Stimulated activated CD4-positive, alpha-beta T cell treated with anti-CD3 and anti-CD28 coated beads, TNF-alpha, amount 100 ng/mL, for 1 hour (primary cell): ENCODE results near the gene LTA4H.
"Not testable (repeated sequence)": the region's sequence is repeated elsewhere in the genome, so short reads cannot be mapped to it uniquely, and the experiment has no call there.

Experiments
- DNase-seq, 3 donors: peaks; one replicate each; pipeline ENCODE4 v3.0.0-alpha.2; 2020; ENCODE audit warnings: low read depth in 3 of 3, low spot score in 1 of 3

The LTA4H gene

DNA sequence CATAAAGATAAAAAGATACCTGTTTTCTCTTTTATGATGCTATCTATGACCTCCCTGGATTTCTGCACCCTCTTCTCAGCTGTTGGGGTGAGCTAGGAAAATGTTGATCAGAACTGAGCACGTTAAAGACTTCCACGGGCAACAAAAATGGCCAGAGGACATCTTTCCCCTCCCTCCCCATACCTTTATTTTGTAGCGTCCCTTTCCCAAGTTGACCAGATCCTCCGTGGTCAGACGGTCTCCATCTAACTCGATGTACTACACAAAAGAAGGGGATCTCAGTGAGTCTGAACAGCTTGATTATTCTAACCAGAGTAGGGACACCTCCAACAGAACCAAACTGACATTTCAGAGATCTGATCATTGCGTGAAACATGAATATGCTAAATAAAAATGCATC lies 41.5 kb downstream of the LTA4H start:
- DNase-seq = no peak

DNA sequence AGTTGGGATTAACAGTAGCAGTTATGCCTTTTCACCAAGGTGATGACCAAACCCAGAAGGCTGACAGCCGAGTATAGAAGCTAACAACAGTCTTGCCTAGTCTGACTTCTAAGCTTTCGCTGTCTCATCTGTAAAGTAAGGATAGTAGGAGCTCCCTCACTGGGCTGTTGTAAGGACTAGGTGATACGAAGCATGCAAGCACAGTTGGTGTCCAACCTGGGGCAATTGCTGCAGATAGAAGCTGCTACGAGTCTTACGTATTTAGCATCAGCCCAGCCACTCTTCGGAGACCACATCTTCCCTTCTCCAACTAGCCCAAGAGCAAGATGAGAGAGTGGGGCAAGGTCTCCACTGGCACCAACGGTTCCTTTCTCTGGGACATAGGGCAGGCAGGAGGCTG lies 45.3 kb downstream of the LTA4H start:
- DNase-seq = no peak

DNA sequence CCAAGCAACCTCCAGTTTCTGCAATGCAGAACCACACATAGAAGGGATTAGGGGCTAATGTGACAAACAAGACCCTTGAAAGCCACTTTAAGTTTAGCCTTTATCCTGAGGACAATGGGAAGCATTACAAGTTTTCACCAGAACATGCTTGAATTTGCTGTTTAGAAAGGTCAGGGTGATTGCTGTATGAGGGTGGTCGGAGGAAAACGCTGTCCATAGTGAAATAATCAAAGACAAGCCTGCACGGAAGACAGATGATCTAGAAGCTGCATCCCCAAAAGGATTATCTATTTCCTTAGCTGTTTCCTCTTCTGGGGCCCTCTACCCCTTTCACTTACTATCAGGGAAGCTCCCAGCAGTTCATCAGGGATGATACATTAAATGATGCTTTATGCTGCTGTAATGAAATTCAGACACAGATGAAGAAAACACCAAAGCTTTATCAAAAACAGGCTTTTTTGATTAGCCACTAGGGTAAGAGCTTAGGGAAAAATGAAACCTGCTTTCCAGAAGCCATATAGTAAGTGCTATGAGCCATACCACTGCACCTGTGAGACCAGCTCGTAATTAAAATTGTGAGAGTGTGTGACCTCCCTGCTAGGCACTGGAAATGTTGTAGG lies 45.8 kb downstream of the LTA4H start:
- DNase-seq = no peak

DNA sequence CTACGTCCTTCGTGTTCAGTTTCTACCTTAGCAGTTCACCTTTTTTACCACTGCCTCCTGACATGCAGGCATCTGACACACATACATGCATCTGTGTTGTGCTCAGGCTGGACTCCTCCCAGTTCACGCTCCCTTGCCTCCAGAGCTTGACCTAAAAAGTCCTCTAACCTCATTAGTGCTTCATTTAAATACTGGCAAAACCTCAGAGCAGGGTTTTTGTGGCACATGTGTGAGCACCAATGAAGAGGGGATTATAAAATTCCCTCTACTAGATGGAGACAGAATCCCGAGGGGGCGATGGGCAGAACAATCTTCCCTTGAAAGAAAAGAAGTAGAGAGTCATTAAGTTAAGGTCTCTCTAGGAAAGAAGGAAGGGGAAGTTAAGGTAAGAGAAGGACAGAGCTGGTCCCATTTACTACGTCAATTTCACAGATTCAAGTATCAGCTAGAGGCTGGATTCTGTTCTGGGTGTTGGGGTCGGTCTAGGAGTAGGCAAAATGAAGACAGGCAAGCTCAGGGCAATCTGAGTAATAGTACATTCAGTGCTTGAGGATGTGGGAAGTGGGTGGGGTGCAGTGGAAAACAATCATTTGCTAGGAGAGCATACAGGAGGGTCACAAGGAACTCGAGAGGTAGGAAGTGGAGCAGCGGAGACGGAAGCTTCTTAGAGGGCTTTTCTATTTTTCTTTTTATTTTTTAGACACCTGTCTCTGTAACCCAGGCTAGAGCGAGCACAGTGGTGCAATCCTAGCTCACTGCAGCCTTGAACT lies 46.7 kb downstream of the LTA4H start:
- no peak for DNase-seq

DNA sequence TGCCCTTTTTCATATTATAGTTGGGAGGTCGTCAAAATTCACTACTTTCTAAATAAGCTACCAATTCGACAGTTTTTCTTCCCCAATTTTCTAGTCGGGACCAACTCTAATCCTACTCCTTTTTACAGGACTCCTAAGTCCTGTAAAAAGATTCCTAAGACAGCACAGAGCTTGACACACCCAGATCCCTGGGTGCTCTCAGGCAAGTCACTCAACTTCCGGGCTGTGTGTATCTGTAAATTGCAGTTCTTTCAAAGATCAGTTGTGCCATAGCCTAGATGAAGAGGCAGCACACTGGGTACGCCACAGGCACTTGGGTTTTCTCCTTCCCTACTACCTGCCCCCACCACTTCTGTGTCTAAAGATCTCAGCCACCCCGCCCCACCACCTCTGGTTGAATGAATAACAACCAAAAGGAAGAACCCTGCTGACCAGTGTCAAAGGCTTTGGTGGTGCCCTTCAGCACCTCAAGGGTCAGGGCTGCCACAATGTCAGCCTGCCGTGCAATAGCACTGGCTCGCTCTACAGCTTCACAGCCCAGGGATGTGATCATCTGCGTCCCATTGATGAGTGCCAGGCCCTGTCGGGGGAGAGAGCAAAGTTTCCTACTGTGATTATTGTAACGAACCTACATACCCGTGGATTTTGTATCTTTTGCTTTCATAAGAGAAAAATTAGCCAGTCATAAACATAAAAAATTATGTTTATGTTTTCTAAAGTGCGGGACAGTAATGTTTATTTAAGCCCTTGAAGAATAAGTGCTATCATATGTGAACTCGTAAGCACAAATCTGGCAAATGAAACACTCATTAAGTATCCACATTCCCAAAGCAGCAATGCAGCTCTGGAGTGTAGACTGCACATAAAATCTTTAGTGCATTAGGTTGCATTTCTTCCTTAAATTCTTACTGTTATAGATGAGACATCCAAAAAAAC lies 48.5 kb downstream of the LTA4H start:
- DNase-seq = no peak

DNA sequence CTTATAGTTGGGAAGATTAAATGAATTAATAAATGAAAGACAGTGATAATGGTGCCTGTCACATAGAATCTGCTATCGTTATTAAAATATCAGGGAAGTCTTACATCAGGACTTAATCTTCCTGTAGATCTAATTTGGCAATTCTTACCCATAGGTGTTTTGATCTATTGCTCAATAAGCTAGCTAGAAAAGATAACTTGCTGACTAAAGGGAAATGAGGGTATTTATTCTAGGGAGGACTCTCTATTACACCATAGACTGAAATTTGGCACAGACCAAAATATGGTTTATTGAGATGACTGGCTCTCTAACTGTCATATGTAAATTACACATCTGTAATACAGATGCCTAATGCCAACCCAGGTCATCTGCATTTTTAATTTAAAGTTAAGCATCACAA lies 50.7 kb downstream of the LTA4H start:
- no peak for DNase-seq

DNA sequence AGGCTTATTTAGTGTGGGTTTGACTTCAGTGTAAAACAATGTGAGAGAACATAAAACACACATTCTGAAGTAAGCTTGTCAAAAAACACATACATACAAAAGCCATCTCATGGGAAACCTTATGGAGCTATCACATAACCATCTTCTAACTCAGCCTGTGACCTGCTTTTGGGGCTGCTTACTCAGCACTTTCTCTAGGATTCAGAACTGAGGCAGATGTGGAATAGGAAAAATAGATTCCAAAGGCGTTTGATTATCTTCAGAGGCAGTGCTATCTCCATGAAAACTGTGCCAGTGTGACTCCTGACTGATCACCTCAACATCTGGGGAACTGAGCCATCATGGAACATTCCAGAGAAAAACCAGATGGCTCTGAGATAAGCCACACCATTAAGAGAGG lies 52.8 kb downstream of the LTA4H start:
- no peak for DNase-seq

DNA sequence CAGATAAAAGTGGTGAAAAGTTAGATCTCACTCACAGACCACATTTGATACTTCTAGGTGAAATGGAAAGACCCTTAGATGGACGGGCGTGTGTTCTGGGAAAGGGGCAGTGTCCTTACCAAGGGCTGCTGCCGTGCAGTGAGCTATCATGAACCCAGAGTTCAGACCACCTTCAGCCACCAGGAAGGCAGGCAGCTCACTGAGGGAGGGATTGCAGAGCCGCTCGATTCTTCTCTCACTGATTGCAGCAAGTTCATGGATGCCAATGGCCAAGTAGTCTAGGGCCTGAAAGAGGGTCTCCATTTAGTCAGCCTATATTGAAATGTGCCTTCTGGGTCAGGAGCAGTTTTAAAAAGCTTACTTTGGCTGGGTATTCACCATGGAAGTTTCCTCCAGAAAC lies 55.0 kb downstream of the LTA4H start:
- no peak for DNase-seq

DNA sequence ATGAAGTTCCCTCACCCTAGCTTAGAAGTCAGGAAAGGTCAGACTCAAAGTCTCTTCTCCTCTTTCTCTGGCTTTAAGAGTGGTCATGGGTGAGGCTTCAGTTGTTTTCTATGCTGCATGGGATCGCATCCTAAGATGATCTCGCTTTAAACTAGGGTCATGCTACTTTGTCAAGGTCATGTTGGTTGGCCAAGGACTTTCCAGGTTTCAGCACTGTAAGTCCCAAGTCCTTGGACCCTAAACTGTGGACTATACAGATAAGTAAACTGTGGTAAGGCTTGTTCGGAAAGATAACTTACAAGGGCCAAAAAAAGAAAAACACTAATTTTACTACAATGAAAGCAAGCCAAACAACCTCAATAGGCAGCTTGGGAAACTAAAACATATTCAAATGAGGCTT lies 56.6 kb downstream of the LTA4H start:
- no peak for DNase-seq

DNA sequence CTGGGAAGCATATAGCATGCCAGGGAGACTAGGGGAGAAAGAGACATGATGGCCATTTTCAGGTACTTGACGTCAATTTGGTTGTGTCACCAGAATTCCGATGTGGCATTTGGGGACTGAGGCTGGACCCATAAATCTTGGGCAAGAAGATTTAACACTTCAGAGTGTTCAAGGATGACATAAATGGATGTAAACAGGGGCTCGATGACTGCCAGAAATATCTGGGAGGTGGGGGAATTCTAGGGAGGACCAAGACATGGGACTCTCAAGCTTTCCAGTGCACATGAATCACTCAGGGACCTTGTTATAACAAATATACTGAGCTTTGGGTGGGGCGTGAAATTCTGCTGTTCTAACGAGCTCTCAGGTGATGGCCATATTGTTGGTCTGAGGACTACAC lies 57.0 kb downstream of the LTA4H start:
- no peak for DNase-seq

DNA sequence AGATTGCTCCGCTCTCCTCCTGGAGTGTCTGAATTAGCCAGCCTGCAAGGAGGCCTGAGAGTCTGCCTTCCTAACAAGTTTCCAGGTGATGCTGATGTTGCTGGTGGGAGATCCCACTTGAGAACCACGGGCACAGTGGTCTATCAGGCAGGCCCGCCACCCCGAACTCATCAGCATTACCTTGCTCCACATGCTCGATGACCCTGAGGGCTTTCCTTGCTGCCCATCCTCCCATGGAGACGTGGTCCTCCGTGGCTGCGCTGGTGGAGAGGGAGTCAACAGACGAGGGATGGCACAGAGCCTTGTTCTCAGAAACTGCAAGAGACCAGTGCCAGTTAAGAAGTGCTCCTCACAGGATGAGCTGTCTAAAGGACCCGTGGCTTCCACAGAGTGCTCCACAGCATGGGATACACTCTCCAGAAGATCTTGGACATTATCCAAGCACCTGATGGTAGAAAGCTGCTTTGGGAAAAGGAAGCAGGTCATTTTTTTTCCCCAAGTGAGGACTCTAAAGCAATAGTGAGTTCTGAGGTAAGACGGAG lies 57.6 kb downstream of the LTA4H start:
- no peak for DNase-seq

DNA sequence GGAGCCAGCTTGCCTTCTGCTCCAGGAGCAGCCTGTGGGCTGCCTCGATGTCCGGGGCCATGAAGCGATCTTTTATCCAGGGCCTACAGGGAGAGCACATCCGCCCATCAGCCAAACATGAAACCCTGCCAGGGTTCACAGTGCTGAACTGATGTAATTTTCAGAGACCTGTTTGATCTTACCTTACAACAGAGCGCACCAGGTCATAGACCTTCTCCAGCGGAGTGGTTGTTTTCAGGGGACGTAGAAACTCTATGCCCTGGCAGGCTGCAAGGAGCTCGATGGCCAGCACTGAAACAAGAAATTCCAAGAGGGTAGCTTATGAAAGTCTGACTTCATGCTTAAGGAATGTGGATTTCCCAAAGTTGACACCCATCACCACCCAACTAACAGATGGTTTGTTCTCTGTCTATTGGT lies 59.0 kb downstream of the LTA4H start:
- DNase-seq = no peak

DNA sequence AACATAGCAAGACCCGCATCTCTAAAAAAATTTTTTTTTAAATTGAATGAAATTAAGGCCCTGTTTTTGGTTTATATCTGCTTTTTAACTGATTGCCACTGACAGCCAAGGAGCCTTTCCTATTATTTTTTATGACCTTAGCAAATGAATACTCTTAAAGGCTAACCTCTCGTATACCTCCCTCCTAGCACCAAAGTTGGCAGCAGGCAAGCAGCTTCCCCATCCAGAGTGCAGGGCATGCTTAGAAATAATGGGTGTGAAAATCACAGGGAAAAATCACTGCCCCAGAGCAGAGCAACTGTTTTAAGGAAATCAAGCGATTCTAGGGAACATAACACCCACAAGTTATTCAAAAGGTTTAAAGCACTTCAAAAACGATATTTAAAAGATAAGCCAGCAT lies 59.9 kb downstream of the LTA4H start:
- no peak for DNase-seq

DNA sequence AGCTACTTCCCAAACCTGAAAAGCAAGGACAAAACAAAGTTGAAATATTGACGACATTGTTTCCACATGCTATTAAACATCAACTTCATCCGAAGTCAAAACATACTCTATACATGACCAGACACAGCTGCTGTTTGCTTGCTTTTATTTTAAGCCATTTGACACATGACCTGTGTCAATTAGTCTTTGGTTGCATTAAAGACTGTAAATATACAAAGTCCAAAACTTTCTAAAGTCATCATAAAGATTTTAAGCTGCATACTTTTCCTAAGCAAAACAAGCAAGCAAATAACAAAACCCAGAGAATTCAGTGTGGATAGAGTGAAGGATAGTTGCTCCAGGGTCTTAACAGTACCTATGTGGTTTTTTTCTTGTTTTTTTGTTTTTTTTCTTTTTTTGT lies 61.0 kb downstream of the LTA4H start:
- no peak for DNase-seq

DNA sequence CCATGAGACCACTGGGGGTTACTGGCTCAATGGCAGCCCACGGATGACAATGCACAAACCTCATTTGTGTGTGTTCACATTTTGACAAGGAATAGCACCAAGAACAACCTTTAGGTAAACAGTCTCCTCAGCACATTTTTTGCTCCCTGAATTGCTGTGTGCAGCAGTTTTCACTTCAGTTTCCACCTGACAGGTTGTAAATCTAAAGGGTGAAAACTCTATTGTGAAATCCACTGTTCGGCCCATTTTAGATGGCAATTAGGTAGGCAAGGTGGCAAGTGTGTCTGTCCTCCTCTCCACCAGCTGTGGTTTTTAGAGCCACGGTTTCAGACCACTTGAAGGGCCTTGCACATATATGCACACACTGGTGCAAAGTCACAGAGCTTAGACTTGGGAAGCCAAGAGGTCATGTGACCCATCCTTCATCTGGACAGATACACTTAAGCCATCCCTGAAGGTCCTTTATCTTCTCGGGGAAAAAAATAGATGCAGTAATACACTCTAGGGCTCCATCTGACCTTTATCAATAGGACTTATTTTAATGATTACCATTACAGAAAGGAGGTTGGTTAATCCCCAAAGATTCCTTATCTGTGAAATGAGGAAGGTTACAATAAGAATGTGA lies 62.4 kb downstream of the LTA4H start:
- no peak for DNase-seq

DNA sequence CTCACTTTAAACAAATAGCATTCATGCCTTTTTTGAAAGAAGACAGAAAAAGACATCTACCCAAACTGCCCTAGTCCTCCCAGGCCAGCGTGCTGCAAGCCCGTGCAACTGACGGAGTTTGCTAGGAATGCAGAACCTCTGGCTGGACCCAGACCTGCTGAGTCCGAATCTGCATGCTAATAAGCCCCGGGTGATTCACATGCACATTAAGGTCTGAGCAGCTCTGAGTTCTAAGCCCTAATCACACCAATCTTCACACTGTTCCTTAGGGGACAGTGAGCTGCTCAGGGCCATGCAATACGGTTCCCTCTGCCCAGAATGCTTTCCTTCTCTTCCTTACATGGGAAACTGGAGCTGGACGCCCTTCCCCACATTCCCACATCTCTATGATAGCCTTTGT lies 64.5 kb downstream of the LTA4H start:
- no peak for DNase-seq

DNA sequence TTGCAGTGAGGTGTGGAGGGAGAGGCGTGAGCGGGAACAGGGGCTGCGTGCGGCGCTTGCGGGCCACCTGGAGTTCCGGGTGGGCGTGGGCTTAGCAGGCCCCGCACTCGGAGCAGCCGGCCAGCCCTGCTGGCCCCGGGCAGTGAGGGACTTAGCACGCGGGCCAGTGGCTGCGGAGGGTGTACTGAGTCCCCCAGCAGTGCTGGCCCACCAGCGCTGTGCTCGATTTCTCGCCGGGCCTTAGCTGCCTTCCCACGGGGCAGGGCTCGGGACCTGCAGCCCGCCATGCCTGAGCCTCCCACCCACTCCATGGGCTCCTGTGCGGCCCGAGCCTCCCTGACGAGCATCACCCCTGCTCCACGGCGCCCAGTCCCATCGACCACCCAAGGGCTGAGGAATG lies 66.3 kb downstream of the LTA4H start:
- DNase-seq = not testable (repeated sequence)

DNA sequence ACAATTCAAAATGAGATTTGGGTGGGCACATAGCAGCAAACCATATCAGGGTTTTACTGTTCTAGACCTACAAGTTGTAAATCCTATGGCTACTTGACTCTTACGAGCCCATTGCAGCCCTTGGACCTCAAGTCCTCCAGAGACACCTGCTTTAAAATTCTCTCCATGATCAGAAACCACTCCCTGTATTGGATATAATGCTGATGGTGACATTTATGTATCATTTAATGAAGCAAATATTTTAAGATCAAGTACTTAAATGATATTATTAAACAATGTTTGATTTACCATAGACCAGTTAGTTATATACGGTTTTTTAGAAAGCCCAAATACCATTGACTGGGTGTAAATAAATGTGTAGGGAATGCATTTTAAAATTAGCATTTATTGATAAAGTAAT lies 68.1 kb downstream of the LTA4H start:
- no peak for DNase-seq

DNA sequence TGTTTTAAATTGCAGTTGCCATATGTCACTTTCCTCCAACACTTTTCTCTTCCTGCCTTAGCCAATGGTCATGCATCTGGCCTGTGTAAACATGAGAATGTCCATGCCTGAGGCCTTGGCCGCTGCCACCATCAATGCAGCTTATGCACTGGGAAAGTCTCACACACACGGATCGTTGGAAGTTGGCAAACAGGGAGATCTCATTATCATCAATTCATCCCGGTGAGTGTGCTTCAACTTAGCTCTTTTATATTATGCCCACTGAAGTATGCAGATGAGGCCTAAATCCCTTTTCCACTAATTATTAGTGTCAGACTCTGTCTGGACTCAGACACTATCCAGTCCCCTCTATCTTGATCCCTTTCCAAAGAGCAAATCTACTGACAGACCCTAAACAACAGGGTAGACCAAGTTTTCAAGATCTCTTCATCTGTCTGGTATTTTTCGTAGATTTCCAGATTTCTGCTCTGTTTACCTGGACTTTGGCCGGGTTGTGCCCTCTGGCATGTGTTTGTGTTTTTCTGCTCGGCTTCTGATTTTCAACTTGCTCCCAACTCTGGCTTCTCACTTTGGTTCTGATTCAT lies 69.0 kb downstream of the LTA4H start:
- DNase-seq = no peak

DNA sequence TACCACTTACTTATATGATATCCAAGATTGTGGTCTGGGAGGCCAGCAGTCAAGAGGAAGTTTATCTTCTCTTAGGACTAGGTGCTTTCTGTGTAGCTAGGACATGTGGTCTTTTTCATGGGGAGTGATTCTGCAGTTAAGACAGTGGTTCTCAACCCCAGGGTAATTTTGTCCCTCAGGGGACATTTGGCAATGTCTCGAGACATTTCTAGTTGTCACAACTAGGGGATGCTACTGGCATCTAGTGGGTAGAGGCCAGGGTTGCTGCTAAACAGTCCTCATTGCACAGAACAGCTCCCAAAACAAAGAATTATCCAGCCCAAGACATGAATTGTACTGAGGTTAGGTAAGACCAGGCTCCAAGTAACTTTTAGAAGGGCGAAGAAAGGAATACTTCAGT lies 72.3 kb downstream of the LTA4H start:
- no peak for DNase-seq

DNA sequence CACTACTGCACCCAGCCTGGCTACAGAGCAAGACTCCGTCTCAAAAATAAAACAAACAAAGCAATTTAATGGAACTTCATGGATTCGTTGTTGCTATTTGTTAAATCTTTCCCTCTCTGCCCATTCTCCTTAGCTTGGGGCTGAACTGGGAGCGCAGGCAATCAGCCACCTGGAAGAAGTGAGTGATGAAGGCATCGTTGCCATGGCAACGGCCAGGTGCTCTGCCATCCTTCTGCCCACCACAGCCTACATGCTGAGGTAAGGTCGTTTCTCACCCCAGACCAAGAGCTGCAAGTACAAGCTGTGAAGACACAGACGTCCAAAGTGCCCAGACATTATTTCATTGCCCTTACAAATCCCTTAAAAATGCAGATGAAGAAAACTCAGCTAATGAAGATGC lies 73.2 kb downstream of the LTA4H start:
- no peak for DNase-seq
